Smooth muscle cell of the brain vasculature (primary cell): ENCODE data around the gene RHBDF1.

Experiments
- DNase-seq: peaks from one replicate; pipeline ENCODE4 v3.0.0-alpha.2; 2012; ENCODE audit warnings: low read depth, low spot score

The RHBDF1 gene

GRCh38 chr16:92431-93339, 20.3 kb upstream of the RHBDF1 start:
- DNase-seq, result no peak

- DNase-seq, result no peak
These were observed 19.1 kb upstream of the RHBDF1 start for GRCh38 chr16:91484-91883.

DNA sequence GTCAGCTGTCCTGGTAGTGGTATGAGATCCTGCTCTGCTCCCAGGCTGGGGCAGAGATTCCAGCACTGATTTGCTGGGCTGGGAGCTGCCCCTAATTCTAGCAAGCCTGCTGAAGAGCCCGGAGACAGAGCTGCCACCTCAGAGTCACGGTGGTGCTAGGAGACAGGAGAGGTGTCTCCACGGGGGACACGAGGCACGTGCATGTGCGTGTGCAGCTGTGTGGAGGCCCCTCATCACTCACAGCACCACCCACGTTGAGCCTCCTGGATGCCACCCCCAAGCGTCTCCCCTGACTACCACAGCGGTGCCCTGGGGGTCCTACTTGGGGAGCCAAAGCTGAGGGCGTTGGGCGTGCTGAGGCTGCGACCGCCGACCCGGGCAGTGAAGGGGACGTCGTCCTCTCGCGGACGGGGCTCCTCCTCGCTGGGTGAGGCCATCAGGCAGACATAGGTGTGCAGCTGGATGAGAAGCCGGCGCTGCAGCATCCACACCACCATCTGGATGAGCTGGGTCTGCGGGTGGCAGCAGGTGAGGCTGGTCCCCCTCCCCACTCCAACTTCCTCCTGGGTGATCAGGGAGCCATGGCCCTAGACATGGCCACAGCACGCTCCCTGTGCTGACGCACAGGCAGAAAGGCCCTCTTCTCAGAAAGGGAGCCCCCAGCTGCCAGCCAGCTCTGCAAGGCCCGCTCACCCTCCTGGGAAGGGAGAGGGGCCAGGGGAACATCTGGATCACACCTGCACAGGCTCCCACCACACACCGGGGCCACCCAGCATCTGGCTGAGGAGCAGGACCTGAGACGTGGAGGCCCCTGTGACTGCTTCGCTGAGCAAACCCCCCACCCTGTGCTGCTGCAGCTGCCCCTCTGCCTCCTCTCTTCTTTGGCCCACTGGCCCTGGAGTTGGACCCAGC, 17.2 kb upstream of the RHBDF1 start:
- DNase-seq, result no peak

DNA sequence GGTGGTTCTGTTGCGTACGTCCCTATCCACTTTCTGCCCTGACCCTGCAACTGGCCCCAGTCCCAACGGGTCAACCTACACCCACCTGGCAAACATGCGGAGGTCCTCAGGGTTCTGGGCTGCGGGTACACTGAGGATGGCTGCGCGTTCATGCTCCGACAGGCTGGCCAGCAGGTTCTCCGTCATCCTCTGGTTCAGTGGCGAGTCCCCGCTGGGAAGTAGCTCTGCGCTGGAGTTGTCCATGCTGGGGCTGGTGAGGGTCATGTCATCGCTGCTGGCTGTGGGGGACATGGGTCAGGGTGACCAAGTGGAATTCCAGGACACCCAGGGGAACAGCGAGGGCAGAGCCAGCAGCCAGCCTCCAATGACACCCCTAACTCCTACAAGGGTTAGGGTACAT, 16.2 kb upstream of the RHBDF1 start:
- no peak for DNase-seq

DNA sequence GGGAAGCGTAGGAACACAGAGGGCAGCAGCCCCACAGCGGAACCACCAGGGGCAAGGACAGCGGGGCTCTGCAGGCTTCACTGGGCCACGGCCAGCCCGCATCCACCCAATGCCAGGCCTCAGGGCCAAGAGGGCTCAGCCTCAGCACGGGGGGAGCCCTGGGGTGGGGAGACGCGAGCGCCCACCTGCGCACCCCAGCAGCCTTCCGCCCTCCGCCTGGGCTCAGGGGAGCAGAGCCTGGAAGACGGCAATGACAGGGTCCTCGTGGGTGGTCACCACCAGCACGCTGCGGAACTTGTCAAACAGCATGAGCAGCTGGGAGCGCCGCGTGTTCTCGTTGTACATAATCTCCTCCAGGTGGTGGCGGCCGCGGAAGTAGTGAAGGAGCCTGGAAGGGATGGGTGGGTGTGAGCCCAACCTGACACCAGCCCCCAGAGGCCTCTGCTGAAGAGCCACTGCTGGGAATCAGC, 14.1 kb upstream of the RHBDF1 start:
- DNase-seq, result no peak

GRCh38 chr16:85865-86264, 13.4 kb upstream of the RHBDF1 start:
- no peak for DNase-seq

DNA sequence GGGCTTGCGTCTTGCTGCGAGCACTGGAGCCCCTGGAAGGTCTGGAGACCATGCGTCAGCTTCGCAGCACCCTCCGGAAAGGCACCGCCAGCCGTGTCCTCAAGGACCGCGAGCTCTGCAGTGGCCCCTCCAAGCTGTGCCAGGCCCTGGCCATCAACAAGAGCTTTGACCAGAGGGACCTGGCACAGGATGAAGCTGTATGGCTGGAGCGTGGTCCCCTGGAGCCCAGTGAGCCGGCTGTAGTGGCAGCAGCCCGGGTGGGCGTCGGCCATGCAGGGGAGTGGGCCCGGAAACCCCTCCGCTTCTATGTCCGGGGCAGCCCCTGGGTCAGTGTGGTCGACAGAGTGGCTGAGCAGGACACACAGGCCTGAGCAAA, 13.0 kb upstream of the RHBDF1 start:
- DNase-seq, result no peak

- no peak for DNase-seq
These were observed 12.4 kb upstream of the RHBDF1 start for GRCh38 chr16:84718-85406.

GRCh38 chr16:83781-84615, 11.6 kb upstream of the RHBDF1 start:
- no peak for DNase-seq

- no peak for DNase-seq
These were observed 10.7 kb upstream of the RHBDF1 start for GRCh38 chr16:83060-83603.

- DNase-seq, result no peak
These were observed 7.0 kb upstream of the RHBDF1 start for GRCh38 chr16:79151-80054.

DNA sequence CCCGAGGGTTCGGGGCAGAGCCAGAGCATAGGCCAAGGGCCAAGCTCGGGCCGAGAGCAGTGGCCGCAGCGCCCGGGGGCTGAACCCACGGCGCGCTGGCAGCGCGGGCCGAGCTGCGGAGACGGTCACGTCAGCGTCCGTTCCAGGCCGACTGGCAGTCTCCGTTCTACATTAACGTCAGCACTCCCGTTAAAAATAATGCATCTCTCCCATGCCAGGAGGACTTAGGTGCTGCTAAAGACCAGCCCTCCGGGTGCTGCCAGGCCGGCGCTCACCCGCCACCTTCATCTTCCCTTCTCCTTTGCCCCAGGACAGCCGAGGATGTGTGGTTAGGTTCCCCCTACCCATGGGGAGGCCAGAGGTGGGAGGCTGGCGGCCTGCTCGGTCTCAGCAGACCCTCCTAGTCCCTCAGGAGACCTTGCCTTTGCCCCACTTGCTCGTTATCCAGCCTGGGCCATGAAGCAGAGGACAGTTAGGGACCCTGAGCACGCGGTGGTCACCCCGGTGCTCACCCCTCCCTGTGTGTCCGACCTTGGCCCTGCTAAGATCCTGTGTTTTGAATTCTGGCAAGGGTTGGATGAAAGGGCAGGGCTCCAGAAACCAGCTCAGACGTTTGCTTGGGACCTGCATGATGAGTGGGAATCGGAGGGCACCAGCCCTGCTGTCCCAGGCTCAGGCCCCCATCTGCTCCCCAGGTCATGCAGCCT, 6.2 kb upstream of the RHBDF1 start:
- no peak for DNase-seq

DNA sequence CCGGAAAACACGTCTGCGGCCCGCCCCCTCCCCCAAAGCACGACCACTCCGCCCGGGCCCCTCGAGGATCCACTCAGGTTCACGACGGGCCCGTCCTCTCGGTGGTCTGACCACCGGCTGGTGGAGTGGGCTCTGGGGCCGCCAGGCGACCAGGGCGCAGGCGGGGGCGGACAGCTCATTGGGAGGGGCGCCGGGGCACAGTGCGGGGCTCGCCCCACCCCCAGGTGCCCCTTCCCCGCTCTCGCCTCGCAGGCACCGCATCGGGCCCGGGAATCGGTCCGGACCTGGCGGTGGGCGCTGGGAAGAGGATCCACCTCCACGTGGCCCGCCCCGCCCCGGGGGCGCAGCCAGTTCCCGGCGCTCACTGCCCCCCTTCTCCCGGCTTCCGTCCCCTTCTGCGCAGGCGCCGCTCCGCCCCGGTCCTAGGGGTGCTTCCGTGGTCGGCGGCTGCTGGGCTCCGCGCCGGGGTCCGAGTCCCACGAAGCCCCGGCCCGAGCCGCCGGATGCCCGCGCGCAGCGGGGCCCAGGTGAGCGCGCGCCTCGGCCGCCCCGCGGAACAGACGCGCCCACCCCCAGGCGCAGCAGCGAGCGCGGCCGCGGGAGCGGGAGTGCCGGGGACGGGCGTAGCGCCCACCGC, 5.5 kb upstream of the RHBDF1 start, which contains the start of gene MPG:
TSS of gene MPG (plus strand) at position 419 of the 637 bp plus-strand sequence. CDS start at position 504, 85 bp downstream.
- DNase-seq, result no peak

DNA sequence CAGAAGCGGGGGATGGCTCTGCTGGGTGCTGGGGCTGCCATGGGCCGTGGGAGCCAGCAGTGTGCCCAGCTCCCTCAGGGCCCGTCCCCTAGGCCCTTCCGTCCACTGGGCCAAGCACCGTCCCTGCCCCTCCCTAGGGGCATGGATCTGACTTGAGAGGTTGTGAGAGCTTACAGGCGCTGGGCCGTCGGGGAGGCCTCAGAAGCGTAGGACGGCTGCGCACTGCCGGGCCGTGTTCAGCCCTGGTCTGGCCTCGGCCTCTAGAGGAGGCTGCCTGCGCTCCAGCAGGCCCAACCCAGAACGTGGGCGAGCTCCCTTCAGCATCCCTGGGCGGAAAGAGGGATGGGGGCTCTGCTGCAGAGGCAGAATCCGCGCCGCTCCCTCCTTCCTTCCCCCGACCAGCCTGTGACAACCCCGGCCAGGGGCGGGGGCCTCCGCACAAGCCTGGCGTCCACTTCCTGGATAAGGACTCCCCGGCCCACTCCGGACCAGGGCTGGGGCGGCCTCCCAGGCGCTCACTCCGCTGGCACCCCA, 4.9 kb upstream of the RHBDF1 start:
- DNase-seq, result no peak

DNA sequence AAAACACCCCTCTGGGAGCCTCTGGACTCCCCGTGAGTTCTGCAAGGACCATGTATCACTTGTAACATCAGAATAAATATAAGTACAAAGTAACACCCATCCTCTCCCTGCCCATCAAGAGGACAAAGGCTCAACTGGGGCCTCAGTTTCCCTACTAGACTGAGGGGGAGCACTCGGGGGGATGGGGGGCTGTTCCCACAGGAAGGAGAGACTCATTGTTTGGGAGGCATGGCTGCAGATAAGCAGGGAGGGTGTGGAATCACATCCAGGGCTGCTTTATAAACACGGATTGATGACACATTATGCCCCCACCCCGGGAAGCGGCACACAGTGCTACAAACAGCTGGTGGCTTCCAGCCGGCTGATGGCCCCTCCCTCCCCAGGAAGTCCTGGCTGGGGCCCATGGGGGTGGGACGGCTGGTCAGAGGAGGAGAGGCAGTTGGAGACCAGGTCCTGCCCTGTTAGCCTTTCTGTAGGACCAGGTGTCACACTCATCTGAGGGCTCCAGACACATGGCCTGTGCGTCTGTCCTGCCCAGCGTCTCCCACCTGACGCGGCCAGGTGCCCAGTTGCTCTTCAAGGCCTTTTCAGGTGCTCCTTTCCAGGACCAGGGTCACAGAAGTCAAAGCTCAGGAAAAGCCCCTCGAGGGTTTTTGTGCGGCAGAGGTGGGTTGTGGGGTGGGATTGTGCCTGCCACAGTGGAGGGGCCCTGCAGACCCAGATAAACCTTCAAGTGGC, 4.3 kb upstream of the RHBDF1 start:
- DNase-seq, result no peak

GRCh38 chr16:75580-76501, 3.4 kb upstream of the RHBDF1 start:
- DNase-seq, result no peak
